HUES48 (cell line): ENCODE measurements around the gene ACTR3C.
"Not testable (repeated sequence)": the region's sequence is repeated elsewhere in the genome, so short reads cannot be mapped to it uniquely, and the experiment has no call there.

ENCODE experiments used
- H3K27ac ChIP-seq: one replicate; pipeline ENCODE4 v1.7.0; 2013; ENCODE audit warnings: low read depth, low read length, inconsistent platforms
- H3K27me3 ChIP-seq: 2 replicates; pipeline ENCODE4 v1.6.1; 2013; ENCODE audit warnings: mild to moderate bottlenecking, low read length; ENCODE audit not compliant: control insufficient read depth, insufficient read depth
- H3K36me3 ChIP-seq: 2 replicates; pipeline ENCODE4 v1.6.1; 2013; ENCODE audit warnings: low read length; ENCODE audit not compliant: control insufficient read depth, insufficient read depth
- H3K4me1 ChIP-seq: 2 replicates; pipeline ENCODE4 v1.6.1; 2013; ENCODE audit warnings: mild to moderate bottlenecking, low read length; ENCODE audit not compliant: control insufficient read depth, insufficient read depth
- H3K4me3 ChIP-seq: 2 replicates; pipeline ENCODE4 v1.5.1; 2013; ENCODE audit warnings: mild to moderate bottlenecking, low read depth, low read length
- H3K9ac ChIP-seq: 2 replicates; pipeline ENCODE4 v1.6.1; 2013; ENCODE audit warnings: mild to moderate bottlenecking, low read depth, low read length, moderate library complexity
- H3K9me3 ChIP-seq: 2 replicates; pipeline ENCODE4 v1.6.1; 2013; ENCODE audit warnings: low read length; ENCODE audit not compliant: control insufficient read depth, insufficient read depth

ACTR3C gene

DNA sequence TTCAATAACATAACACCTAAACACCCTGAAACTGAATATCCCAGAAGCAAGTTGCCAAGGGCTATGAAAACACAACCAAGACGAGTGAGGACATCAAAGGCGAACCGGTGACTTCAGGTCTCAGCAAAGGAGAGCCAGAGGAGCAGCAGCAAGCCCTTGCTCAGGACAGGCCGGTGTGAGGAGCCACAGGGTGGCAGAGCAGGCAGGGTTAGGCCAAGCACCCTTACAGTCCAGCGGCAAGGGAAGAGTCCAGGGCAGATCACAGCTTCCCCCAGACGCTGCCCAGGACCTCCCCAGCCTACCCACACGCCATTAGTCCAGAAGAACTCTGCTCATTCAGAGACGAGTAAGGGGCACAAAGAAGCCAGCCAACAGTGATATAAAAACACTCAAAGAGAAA lies 27.7 kb downstream of the ACTR3C start:
- not testable (repeated sequence) for H3K36me3 ChIP-seq, H3K4me3 ChIP-seq, H3K27me3 ChIP-seq, H3K9me3 ChIP-seq, H3K4me1 ChIP-seq, H3K27ac ChIP-seq, H3K9ac ChIP-seq

DNA sequence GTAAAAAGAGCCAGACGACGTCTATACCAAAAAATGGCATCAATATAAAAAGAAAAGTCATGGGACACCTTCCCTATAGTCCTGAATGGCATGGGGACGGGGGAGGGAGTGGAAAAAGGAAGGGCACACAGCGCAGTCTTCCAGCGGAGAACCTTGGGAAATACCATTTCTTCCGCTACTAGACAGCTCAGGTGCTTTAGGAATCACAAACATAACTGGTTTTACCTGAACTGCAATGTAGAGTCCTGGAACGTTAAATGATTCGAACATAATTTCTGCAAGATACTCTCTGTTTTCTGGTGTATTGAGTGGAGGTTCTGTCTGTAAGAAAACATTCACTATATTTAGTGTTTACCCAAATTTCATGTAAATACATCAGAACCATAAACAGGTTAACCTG lies 28.3 kb downstream of the ACTR3C start:
- not testable (repeated sequence) for H3K9ac ChIP-seq, H3K27ac ChIP-seq, H3K4me1 ChIP-seq, H3K27me3 ChIP-seq, H3K4me3 ChIP-seq, H3K9me3 ChIP-seq, H3K36me3 ChIP-seq

DNA sequence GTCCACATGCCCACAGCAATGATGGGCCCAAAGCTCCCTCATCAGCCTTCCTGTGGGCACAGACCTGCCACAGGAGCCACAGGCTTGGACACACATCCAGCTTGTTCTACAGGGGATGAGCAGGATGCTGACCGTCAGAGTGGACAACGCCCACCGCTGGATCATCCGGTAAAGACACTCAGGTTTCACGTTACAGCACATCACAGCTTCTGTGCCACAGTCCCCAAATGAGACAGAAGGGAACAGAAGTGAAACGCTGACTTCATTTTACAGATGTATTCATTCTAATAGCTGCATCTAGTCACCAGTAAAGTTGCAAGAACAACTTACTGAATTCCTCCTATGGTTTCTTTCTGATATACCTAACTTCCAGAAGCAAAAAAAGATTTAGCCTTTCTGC lies 33.0 kb downstream of the ACTR3C start:
- not testable (repeated sequence) for H3K27ac ChIP-seq, H3K27me3 ChIP-seq, H3K9ac ChIP-seq, H3K9me3 ChIP-seq, H3K36me3 ChIP-seq, H3K4me1 ChIP-seq, H3K4me3 ChIP-seq

DNA sequence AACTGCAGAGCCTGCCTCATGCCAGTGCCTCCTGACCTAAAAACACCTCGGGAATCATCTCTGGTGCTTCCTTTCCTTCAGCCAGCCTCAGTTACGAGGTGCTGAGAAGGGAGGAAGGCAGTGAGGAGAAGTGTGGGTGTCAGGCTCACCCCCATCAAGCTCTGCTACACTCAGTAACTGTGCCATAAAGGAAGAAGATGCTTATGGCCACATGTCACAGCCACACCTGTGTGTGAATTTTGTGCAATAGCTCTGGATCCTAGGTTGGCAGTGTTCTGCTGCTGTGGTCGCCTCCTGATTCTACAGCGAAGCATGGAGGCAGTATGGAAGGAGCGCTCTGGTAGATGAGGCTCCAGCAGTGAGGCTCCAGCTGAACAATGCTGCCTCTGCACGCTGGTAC lies 34.5 kb downstream of the ACTR3C start:
- not testable (repeated sequence) for H3K4me1 ChIP-seq, H3K9ac ChIP-seq, H3K27ac ChIP-seq, H3K9me3 ChIP-seq, H3K4me3 ChIP-seq, H3K36me3 ChIP-seq, H3K27me3 ChIP-seq

DNA sequence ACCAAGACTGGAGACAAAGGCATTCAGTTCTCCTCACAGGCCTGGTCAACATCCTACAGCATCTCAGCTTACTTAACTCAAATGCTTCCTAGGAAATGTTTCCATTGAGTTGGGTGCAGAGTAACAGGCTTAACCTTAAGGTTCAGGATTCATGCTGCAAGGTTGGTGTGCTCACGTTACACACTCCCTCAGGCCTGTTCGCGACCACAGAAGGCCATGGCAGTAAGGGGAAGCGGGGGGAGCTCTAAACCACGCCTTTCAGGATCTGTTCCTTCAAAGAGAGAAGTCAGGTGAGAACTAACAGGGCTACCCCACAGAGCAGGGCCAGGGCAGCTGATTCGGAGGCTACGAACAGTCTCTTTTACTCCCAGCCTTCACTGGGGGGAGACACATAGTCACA lies 35.5 kb downstream of the ACTR3C start:
- H3K9me3 ChIP-seq, H3K27me3 ChIP-seq, H3K4me1 ChIP-seq, H3K27ac ChIP-seq, H3K4me3 ChIP-seq, H3K9ac ChIP-seq, H3K36me3 ChIP-seq: not testable (repeated sequence)

DNA sequence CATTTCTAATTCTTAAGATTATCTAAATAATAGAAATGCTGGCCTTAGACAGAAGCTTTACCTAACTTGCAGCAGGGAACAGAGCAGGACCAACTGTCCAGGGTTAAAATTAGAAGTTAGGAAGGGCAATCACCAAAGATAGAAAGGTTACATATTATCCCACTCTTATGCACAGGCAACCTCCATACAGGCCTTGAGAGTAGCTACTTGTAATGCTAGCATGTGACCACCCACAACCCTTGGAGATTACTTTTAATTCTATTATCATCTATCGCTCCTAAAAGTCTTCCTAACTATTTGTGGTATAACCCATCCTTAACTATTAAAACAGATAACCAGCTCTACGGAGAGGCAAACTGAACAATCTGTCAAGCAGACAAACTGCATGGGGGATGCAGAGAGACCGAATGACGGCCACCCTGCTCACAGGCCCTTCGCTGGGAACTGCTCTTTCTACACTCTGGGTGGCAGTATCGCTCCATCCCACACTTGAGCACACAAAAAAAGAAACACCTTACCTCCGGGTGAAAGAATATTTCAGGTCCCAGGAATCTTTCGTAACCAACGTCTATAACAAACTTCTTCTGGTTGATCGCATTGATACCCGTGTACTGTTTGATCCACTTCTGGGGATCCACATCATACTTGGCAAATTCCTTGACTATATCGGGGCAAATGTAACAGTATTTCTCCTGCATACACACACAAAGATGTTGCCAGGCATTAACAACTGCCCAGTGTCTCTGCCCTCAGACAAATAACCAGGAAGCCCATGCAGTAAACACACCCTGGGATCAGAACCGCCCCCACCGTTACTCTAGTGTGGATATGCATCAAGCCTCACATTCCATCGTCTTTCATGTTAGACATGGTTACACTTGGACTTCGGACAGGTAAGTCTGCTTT lies 37.2 kb downstream of the ACTR3C start:
- H3K27ac ChIP-seq, H3K36me3 ChIP-seq, H3K9ac ChIP-seq, H3K9me3 ChIP-seq, H3K4me3 ChIP-seq, H3K27me3 ChIP-seq, H3K4me1 ChIP-seq: not testable (repeated sequence)

DNA sequence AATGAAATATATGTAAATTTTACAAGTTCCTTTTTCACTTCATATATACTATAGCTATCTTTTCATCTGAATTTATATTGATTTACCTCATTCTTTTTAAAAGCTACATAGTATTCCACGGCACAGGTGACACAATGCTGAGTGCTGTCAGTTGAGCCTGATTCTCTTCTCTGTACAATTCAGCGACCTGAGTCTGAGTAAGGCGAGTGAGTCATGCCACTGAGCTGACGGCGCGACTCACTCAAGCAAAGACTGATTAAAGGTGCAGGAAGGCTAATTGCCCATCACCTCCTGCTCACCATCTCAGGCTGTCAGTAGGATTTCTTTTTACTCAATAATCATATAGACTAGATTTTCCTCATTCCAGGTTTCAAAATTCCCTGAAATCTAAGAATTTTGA lies 39.7 kb downstream of the ACTR3C start:
- not testable (repeated sequence) for H3K27ac ChIP-seq, H3K4me3 ChIP-seq, H3K9me3 ChIP-seq, H3K36me3 ChIP-seq, H3K9ac ChIP-seq, H3K27me3 ChIP-seq, H3K4me1 ChIP-seq

DNA sequence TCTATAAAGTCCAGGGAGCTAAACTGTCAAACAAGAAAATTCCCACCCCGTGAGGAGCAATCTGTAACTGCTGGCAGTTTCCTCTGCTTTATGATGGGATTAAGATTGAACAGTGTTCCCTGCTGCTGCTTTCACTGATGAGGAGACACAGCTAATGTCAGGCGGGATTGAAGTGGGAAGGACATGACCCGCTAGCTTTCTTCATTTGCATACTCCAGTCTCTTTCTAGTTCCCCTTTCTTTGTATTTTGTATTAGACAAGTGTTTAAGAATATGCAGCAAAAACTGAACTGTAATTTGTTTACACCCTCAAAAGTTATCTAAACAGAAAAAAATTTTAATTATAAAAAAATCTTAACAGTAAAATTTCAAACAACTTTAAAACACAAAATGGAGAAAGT lies 40.2 kb downstream of the ACTR3C start:
- H3K4me1 ChIP-seq, H3K27ac ChIP-seq, H3K4me3 ChIP-seq, H3K9ac ChIP-seq, H3K9me3 ChIP-seq, H3K27me3 ChIP-seq, H3K36me3 ChIP-seq: not testable (repeated sequence)

DNA sequence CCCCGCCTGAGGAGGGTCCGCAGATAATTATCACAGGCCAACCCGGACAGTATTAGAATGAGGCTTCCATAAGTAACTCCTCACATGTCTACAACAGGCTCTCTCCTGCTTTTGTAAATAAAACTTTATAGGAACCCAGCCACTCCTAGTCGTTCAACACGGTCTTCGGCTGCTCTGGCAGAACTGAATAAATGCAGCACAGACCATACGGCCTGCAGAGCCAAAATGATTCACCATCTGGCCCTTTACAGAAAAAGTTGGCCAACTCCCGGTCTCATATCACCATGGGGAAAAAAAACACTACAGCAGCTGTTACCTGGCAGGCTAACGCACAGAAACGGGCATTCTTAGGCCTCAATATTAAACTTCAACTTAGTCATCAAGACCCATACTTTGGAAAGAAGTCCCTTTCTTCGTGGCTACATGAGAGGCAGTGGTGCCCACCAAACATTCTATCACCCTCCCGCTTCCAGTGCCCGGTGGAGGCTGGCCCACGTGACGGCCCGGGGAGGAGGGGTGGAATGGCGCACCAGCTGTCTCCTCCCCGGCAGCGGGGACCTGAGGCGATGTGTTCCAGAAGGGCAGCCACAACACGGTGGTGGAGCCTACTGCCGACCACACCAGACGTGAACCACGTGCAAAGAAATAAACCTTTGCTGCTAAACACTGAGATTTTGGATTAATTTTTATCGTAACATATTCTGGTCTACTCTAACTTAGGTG lies 41.5 kb downstream of the ACTR3C start:
- not testable (repeated sequence) for H3K4me1 ChIP-seq, H3K9ac ChIP-seq, H3K36me3 ChIP-seq, H3K27me3 ChIP-seq, H3K4me3 ChIP-seq, H3K27ac ChIP-seq, H3K9me3 ChIP-seq

DNA sequence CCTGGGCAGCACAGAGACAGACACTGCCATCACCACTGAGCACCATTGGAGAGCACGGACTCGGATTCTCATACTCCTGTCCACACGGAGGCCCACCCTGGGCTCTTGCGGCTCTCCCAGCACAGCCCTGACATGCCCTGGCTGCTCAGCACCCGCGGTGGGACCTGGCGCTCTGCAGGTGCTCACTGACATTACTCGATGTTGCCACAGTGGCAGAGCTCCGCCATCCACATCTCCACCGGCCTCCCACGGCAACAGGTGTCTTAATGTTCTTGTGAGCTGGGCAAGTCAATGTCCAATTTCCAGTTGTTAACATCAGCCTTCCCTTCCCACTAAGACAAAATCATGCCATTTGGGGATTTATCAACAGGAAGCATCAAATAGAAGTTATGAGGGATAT lies 45.0 kb downstream of the ACTR3C start:
- not testable (repeated sequence) for H3K9ac ChIP-seq, H3K27ac ChIP-seq, H3K36me3 ChIP-seq, H3K9me3 ChIP-seq, H3K27me3 ChIP-seq, H3K4me1 ChIP-seq, H3K4me3 ChIP-seq

DNA sequence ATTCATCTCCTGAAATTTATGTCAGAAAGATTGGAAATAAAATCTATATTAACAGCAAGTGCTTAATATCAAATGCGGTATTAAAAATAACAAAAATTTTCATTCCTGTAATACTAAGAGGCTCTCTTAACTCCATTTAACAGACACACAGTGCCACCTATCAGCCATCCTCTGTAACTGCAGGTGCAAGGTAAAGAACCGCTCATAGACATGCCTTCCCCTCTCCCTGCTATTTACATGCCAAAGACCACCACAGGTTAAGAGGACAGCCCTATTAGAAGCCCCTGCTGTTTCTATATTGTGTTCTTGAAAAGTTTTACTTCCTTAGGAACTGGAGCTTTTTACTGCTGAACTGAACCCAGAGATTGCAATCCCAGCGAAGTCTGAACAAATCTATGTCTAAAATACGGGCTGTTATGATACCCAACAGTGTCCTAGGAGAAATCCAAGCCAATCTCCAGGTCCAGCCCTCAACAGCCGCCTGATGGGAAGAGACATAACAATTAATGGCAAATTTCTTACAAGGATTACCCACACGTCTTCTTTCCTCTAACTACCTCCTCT lies 47.1 kb downstream of the ACTR3C start:
- H3K9me3 ChIP-seq, H3K27me3 ChIP-seq, H3K4me1 ChIP-seq, H3K36me3 ChIP-seq, H3K4me3 ChIP-seq, H3K9ac ChIP-seq: not testable (repeated sequence)
- peak overlapping the region; percentile 45 for H3K27ac ChIP-seq
